Measurements from ENCODE around the gene DBI.
A peak's percentile ranks its signal among the peaks of the same experiment; 100 is the strongest.
"Not testable (repeated sequence)": the region's sequence is repeated elsewhere in the genome, so short reads cannot be mapped to it uniquely, and the experiment has no call there.

Gene DBI

GRCh38 chr2:119402106-119402505 is 35.3 kb downstream of the DBI start:
- no peak for DNase-seq (ENCODE audit: low read depth)

GRCh38 chr2:119402645-119403560 is 36.1 kb downstream of the DBI start:
- no peak for DNase-seq (ENCODE audit: low read depth)

GRCh38 chr2:119403618-119404017 is 36.8 kb downstream of the DBI start:
- not testable (repeated sequence) for DNase-seq (ENCODE audit: low read depth)

DNA sequence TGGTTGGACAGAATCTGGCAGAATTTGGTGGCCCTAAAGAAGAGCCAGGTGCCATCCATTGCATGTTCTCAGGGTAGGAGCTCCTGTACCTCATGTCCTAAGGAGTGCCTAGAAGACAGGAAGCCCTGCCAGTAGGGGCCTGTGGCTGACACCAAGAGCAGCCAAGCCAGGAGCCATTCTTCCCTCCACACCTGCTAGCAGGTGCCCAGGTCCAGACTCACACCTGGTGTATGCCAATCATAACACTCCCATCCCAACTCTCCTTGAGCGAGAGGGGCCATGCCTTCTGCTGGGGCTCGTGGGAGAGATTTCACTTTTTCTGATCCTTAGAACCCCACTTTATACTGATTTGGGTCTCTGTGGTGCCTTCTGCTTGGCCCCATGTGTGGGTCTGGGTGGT is 38.4 kb downstream of the DBI start:
- no peak for DNase-seq (ENCODE audit: low read depth)

- DNase-seq (ENCODE audit: low read depth), result peak; percentile 47
Observed at GRCh38 chr2:119407430-119408220, 40.8 kb downstream of the DBI start.

- no peak for DNase-seq (ENCODE audit: low read depth)
Observed at GRCh38 chr2:119408221-119408619, 41.4 kb downstream of the DBI start.

GRCh38 chr2:119409506-119409905 is 42.7 kb downstream of the DBI start:
- no peak for DNase-seq (ENCODE audit: low read depth)

DNA sequence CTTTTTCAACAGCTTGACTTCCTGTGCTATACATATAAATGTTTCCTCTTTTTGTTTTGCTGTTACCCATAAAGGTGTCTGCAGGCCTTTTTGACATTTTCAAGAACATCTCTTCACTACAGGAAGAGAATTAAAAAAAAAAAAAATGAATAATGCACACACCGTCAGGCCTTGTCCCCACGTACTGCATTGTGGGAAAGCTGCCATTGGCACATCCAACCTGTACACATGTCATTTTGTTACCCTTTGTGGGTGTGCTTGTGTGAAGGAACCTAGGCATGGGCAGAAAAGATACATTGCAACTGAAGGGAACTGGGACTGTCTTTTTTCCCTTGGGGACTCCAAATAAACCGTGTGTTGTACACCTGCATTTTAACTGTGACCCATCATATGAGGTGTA is 48.1 kb downstream of the DBI start:
- no peak for DNase-seq (ENCODE audit: low read depth)

DNA sequence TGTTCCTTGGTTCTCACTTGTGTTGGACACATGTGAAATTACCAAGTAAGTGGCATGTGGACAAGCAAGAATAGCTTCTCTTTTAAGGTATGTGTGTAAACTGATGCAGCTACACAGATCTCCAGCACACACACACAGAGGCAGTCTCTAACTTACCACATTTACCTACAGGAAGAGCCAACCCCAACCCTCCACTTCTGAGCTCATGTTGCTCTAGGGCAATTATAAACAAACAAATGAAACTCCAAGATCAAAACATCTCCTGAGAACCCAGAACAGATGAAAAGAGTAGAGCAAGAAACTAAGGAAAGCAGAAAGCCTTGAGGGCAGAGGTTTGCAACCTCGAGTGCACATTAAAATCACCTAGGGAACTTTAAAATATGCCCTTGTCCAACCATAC is 48.9 kb downstream of the DBI start:
- DNase-seq (ENCODE audit: low read depth), result no peak

- DNase-seq (ENCODE audit: low read depth), result no peak
Observed at GRCh38 chr2:119416299-119416923, 49.6 kb downstream of the DBI start.

- no peak for DNase-seq (ENCODE audit: low read depth)
Observed at GRCh38 chr2:119417908-119418307, 51.1 kb downstream of the DBI start.

- DNase-seq (ENCODE audit: low read depth), result no peak
Observed at GRCh38 chr2:119419065-119419464, 52.3 kb downstream of the DBI start.

DNA sequence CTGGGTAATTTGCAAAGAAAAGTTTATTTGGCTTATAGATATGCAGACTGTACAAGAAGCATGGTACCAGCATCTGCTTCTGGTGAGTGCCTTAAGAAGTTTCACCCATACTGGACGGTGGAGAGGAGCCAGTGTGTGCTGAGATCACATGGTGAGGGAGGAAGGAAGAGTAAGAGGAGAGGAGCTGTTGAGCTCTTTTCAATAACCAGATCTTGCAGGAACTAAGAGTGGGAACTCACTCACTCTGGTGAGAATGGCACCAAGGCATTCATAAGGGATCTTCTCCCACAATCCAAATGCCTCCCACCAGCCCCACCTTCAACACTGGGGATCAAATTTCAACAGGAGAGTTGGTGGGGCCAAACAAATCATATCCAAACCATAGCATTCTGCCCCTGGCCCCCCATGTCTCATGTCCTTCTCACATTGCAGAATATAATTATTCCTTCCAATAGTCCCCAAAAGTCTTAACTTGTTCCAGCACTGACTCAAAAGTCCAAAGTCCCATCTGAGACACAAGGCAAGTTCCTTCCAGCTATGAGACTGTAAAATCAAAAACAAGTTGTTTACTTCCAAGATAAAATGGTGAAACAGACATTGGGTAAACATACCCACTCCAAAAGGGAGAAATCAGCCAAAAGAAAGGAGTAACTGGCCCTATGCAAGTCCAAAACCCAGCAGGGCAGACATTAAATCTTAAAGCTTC is 53.2 kb downstream of the DBI start:
- DNase-seq (ENCODE audit: low read depth), result no peak

DNA sequence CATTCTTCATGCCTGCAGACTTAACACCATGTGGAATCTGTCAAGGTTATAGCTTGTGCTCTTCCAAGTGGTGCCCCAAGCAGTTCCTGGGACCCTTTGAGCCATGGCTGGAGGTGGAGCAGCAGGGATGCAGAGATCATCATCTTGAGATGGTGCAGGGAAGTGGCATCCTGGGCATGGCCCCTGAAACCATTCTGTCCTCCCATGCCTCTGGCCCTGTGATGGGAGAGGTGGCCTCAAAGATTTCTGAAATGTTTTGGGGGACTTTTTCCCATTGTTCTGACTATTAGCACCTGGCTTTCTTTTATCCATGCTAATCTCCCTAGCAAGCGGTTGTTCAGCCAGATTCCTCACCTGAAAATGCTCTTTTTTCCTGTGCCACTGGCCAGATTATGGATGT is 54.5 kb downstream of the DBI start:
- no peak for DNase-seq (ENCODE audit: low read depth)

DNA sequence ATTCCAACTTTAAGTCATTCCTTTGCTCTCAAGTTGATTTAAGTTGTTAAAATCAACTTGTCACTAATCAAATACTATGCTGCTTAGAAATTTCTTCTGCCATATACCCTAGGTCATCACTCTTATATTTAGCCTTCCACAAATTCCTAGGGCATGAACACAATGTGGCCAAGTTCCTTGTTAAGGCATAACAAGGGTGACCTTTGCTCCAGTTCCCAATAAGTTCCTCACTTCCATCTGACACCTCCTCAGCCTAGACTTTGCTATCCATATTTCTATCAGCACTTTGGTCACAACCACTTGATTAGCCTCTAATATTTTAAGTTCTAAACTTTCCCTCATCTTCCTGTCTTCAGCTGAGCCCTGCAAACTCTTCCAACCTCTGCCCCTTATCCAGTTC is 55.0 kb downstream of the DBI start:
- no peak for DNase-seq (ENCODE audit: low read depth)

Data from CMK (cell line).